K562 (cell line): ENCODE data around the gene MTREX. TPM values are rescaled to one million over a fixed set of nuclear protein-coding genes. Genes with fewer than 3 reads are reported as not detected.

Experiments used
- ATAC-seq: fragments of 200-7000 bp; cut with Tn5 transposase; 3 replicates; pipeline ENCODE4 v1.9.1; 2020; ENCODE audit warnings: moderate library complexity
- BruUV-seq: library from RNA; stranded (reverse); fragments of 400-500 nt; replicated peaks from 2 replicates; lab custom pipeline; 2021; lab: Mats Ljungman, UMichigan
- CTCF ChIA-PET: fragments of 300-600 bp; formaldehyde crosslinking; extraction: SDS; loops from one replicate; lab custom pipeline; 2021; ENCODE audit warnings: low intra/inter-chr PET ratio; lab: Yijun Ruan, JAX
- POLR2A ChIA-PET: fragments of 300-600, 350-650 bp; sonication (Branson Sonifier 250); formaldehyde crosslinking; extraction: SDS; loops from one replicate; lab custom pipeline; 2021; ENCODE audit warnings: antibody characterized with exemption, inconsistent platforms; lab: Yijun Ruan, JAX
- DNase-seq, 4 experiments: peaks; one replicate each; pipeline versions ENCODE4 v3.0.0 to v3.0.0-alpha.2; 2011 to 2018; ENCODE audit warnings: low spot score in 3 of 4, mixed read lengths in 3 of 4; ENCODE audit errors: extremely low read depth in 1 of 4
- FAIRE-seq: peaks from 2 replicates; lab custom pipeline; 2011; peaks lifted over from hg19 to GRCh38; lab: Jason Lieb, UNC
- H2AFZ ChIP-seq: 2 replicates; pipeline ENCODE4 v1.6.0; 2011; ENCODE audit warnings: low read depth, low read length, control low read depth, inconsistent platforms
- H3K27ac ChIP-seq: fragments of 200-600 bp; 3 replicates; pipeline ENCODE4 v1.8.0; 2011; ENCODE audit warnings: low read depth, mild to moderate bottlenecking, control low read depth, inconsistent platforms, low read length, moderate library complexity, mixed read lengths; ENCODE audit errors: extremely low read depth
- H3K27me3 ChIP-seq, 2 experiments: fragments of 300-600 bp in 1 of 2; 2 replicates in 1 of 2; 3 replicates in 1 of 2; pipeline versions ENCODE4 v1.6.0 to v1.8.0; 2011; ENCODE audit warnings: inconsistent platforms in 2 of 2, low read length in 2 of 2, mild to moderate bottlenecking in 1 of 2, mixed read lengths in 1 of 2, moderate library complexity in 1 of 2; ENCODE audit not compliant: control insufficient read depth in 2 of 2, insufficient read depth in 2 of 2
- H3K36me3 ChIP-seq: fragments of 300-600 bp; 3 replicates; pipeline ENCODE4 v1.8.0; 2011; ENCODE audit warnings: mild to moderate bottlenecking, low read length, inconsistent platforms; ENCODE audit not compliant: control insufficient read depth, insufficient read depth
- H3K4me1 ChIP-seq, 2 experiments: fragments of 200-600 bp in 1 of 2; replicated peaks in 1 of 2; 2 replicates in 1 of 2; 3 replicates in 1 of 2; pipeline versions ENCODE4 v1.5.1 to v1.8.0; 2011; ENCODE audit warnings: inconsistent platforms in 2 of 2, low read length in 2 of 2, mild to moderate bottlenecking in 1 of 2, mixed read lengths in 1 of 2, moderate library complexity in 1 of 2; ENCODE audit not compliant: control insufficient read depth in 2 of 2, insufficient read depth in 2 of 2
- H3K4me2 ChIP-seq: 2 replicates; pipeline ENCODE4 v1.6.1; 2011; ENCODE audit warnings: low read length, control low read depth, inconsistent platforms, mixed read lengths; ENCODE audit not compliant: insufficient read depth
- H3K4me3 ChIP-seq: fragments of 200-600 bp; sonication (generic), shearing (Covaris generic); 2 replicates; pipeline ENCODE4 v1.5.1; 2016; ENCODE audit warnings: control low read depth, inconsistent platforms
- H3K79me2 ChIP-seq: fragments of 200-600 bp; 3 replicates; pipeline ENCODE4 v1.8.0; 2011; ENCODE audit warnings: low read length, inconsistent platforms; ENCODE audit not compliant: control insufficient read depth, insufficient read depth
- H3K9ac ChIP-seq, 2 experiments: 2 replicates each; pipeline versions ENCODE4 v1.6.0 to v1.6.1; 2011; ENCODE audit warnings: low read depth in 2 of 2, low read length in 2 of 2, control low read depth in 1 of 2, inconsistent platforms in 1 of 2, mild to moderate bottlenecking in 1 of 2, mixed read lengths in 1 of 2; ENCODE audit not compliant: insufficient read depth in 1 of 2
- H3K9me1 ChIP-seq: one replicate; pipeline ENCODE4 v1.6.0; 2011; ENCODE audit warnings: inconsistent platforms, mild to moderate bottlenecking, low read length, moderate library complexity; ENCODE audit not compliant: control insufficient read depth, insufficient read depth
- H3K9me3 ChIP-seq: replicated peaks from 2 replicates; pipeline ENCODE4 v1.5.1; 2011; ENCODE audit warnings: low read depth, low read length, inconsistent platforms; ENCODE audit not compliant: control insufficient read depth, insufficient read depth
- H4K20me1 ChIP-seq: replicated peaks from 2 replicates; pipeline ENCODE4 v1.6.1; 2011; ENCODE audit warnings: low read length, inconsistent platforms, mixed read lengths; ENCODE audit not compliant: control insufficient read depth, insufficient read depth
- BCL6 ChIP-seq: fragments of 250-450 bp; sonication (Bioruptor Pico); IDR thresholded peaks from 2 replicates; pipeline ENCODE4 v1.4.0; 2020
- CHCHD3 ChIP-seq: fragments of 250-450 bp; sonication (Bioruptor Pico); IDR thresholded peaks from 2 replicates; pipeline ENCODE4 v2.1.2; 2022; ENCODE audit warnings: mild to moderate bottlenecking
- ETV5 ChIP-seq: sonication (generic); formaldehyde crosslinking; IDR thresholded peaks from 2 replicates; pipeline ENCODE4 v1.4.0; 2020; ENCODE audit warnings: low read depth, mild to moderate bottlenecking, missing genetic modification reagents
- FOXJ3 ChIP-seq: sonication (generic); formaldehyde crosslinking; IDR thresholded peaks from 2 replicates; pipeline ENCODE4 v1.4.0; 2020; ENCODE audit warnings: mild to moderate bottlenecking, missing genetic modification reagents
- TAF7 ChIP-seq: fragments of 450-650 bp; IDR thresholded peaks from 2 replicates; pipeline ENCODE4 v1.6.1; 2016; ENCODE audit warnings: missing genetic modification characterization, missing compliant biosample characterization
- TARDBP ChIP-seq: fragments of 450-650 bp; IDR thresholded peaks from 2 replicates; pipeline ENCODE4 v1.6.1; 2016
- TCF7L2 ChIP-seq: fragments of 150-350 bp; IDR thresholded peaks from 2 replicates; pipeline ENCODE4 v1.6.1; 2016; ENCODE audit warnings: low read depth, mild to moderate bottlenecking, low read length, moderate library complexity
- ZNF174 ChIP-seq: fragments of 250-450 bp; sonication (Bioruptor Pico); IDR thresholded peaks from 2 replicates; pipeline ENCODE4 v1.4.0; 2020; ENCODE audit warnings: mild to moderate bottlenecking
- WGBS: fragments of 100-300 bp; shearing (Covaris generic); methylation state at CpG from one replicate; pipeline ENCODE4 v1.1.6; 2016; ENCODE audit warnings: low coverage, mixed read lengths; ENCODE audit not compliant: insufficient coverage; ENCODE audit errors: missing lambda C conversion rate; 5-methylcytosine and 5-hydroxymethylcytosine counted together
- in situ Hi-C: fragments of 300-500 bp; cut with MboI; formaldehyde crosslinking; loops from 4 replicates; pipeline ENCODE4 v1.15.0; 2018; ENCODE audit warnings: inconsistent platforms, mixed read lengths
- intact Hi-C: fragments of 100-400 bp; cut with micrococcal nuclease; formaldehyde crosslinking; loops from 2 replicates; pipeline ENCODE4 v1.14.2; 2022
- polyA plus RNA-seq, 8 experiments: library from polyadenylated mRNA; depleted of rRNA in 4 of 8; stranded (reverse) in 5 of 8; unstranded in 3 of 8; fragments of >200 nt; fragmentation: Nextera tagmentation in 2 of 8; fragmentation: Illumina TruSeq in 1 of 8; extraction: Ambion mirVana in 2 of 8; extraction: Trizol in 1 of 8; gene quantifications; 2 replicates each; pipeline versions ENCODE4 v1.2.1 to v1.2.3, GENCODE V29; 2011 to 2014; ENCODE audit warnings: inconsistent platforms in 1 of 8, missing spikeins in 1 of 8
- total RNA-seq, 7 experiments: library from RNA; depleted of rRNA in 6 of 7; stranded (reverse); fragments of >200 nt in 6 of 7; fragmentation: Illumina TruSeq in 2 of 7; extraction: Trizol in 2 of 7; gene quantifications; 2 replicates each; pipeline versions ENCODE4 v1.2.1 to v1.2.3, GENCODE V29; 2011 to 2021; ENCODE audit warnings: low replicate concordance in 1 of 7
- TF ChIP-seq, protein P1 (sequence below): fragments of 450-650 bp; IDR thresholded peaks from 2 replicates; pipeline ENCODE4 v1.6.1; 2016
- TF ChIP-seq, protein P2 (sequence below): fragments of 200-400 bp; formaldehyde crosslinking; IDR thresholded peaks from 2 replicates; pipeline ENCODE4 v1.6.1; 2017; ENCODE audit warnings: mild to moderate bottlenecking, low read depth, low read length, moderate library complexity
- TF ChIP-seq, protein P3 (sequence below): sonication (generic); formaldehyde crosslinking; IDR thresholded peaks from 2 replicates; pipeline ENCODE4 v1.8.0; 2022; ENCODE audit warnings: mild to moderate bottlenecking, low read depth, missing genetic modification reagents
- TF ChIP-seq, protein P4 (sequence below): fragments of 450-650 bp; IDR thresholded peaks from 2 replicates; pipeline ENCODE4 v1.6.1; 2016; ENCODE audit warnings: antibody characterized with exemption
- TF ChIP-seq, protein P5 (sequence below): IDR thresholded peaks from 2 replicates; pipeline ENCODE4 v1.6.1; 2014; ENCODE audit warnings: antibody characterized with exemption

MTREX gene
- total and polyA plus RNA-seq, 9 of the 15 experiments (the other 6 are each of a cell fraction or from before 2014, with no cell fraction given) = 52.9 to 193 (median 150) TPM

DNA sequence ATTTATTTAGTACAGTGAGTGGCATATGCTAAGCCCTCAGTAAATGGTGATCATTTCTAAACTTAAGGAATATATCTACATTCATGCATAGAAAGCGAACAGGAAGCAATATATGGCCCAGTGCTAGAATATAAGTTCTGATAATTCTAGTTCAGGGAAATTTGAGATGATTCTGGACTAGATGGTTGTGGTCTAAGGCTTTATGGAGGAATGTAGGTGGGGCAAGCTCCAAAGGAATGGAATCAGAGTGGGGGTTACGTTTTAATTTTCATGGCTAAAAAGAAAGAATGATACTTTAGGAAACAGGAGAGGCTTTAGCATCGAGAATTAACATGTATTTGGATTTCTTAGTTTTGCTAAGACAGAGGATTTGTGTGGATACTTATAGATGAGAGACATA is 56.1 kb downstream of the MTREX start (continued):
- TF ChIP-seq, protein P1, sequence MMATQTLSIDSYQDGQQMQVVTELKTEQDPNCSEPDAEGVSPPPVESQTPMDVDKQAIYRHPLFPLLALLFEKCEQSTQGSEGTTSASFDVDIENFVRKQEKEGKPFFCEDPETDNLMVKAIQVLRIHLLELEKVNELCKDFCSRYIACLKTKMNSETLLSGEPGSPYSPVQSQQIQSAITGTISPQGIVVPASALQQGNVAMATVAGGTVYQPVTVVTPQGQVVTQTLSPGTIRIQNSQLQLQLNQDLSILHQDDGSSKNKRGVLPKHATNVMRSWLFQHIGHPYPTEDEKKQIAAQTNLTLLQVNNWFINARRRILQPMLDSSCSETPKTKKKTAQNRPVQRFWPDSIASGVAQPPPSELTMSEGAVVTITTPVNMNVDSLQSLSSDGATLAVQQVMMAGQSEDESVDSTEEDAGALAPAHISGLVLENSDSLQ = no peak
- TF ChIP-seq ETV5 (CRISPR knock-in tag) (no peak), TARDBP (no peak)
- TF ChIP-seq, protein P2, sequence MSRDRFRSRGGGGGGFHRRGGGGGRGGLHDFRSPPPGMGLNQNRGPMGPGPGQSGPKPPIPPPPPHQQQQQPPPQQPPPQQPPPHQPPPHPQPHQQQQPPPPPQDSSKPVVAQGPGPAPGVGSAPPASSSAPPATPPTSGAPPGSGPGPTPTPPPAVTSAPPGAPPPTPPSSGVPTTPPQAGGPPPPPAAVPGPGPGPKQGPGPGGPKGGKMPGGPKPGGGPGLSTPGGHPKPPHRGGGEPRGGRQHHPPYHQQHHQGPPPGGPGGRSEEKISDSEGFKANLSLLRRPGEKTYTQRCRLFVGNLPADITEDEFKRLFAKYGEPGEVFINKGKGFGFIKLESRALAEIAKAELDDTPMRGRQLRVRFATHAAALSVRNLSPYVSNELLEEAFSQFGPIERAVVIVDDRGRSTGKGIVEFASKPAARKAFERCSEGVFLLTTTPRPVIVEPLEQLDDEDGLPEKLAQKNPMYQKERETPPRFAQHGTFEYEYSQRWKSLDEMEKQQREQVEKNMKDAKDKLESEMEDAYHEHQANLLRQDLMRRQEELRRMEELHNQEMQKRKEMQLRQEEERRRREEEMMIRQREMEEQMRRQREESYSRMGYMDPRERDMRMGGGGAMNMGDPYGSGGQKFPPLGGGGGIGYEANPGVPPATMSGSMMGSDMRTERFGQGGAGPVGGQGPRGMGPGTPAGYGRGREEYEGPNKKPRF = no peak
- TF ChIP-seq, all 486 proteins: peak for 0

DNA sequence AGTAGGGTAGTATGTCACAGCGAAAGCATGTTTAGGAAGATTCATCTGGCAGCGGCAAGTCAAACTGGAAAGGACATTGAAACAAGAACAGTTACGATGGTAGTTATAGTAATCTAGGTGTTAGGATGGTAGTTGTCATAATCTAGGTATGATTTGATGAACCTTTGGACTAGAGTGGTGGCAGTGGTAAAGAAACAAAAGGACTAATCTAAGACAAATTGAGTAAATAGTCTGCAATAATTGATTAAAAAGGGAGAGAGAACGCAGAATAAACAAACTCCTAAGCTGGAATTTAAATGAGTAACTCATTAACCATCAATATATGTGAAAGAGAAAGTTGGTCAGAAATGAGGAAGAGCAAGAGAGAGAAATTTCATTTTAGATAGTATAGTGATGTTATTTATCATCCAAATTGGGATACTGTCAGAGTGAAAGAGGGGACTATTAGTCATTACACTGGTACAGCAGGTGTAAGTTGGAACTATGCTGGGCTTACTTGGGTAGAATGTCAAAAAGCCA is 56.8 kb downstream of the MTREX start:
- ChIA-PET POLR2A (no interaction called here), CTCF (no interaction called here)
- ATAC-seq = no peak
- H3K27me3 ChIP-seq = no peaks in the 10 kb centered on the region
- H3K9me3 ChIP-seq = no peaks in the 10 kb centered on the region
- intact Hi-C loops (no loop called here), in situ Hi-C loops (no loop called here)
- DNase-seq = no peak
- 92% methylated on average over 4 of the region's 4 CpGs for WGBS
- no peak overlapping the region for H3K4me3 ChIP-seq
- H3K79me2 ChIP-seq = peaks cover 6% of the 10 kb centered on the region; the same call in 1 of the 3 replicates
- no peak overlapping the region for H2AFZ ChIP-seq
- no peaks in the 10 kb centered on the region for H3K9me1 ChIP-seq
- H3K9ac ChIP-seq = no peak overlapping the region
- no peaks in the 10 kb centered on the region for H3K4me1 ChIP-seq
- FAIRE-seq = no peak
- no peak overlapping the region for H3K4me2 ChIP-seq
- no TSS peak for BruUV-seq
- H3K36me3 ChIP-seq = peaks cover 71% of the 10 kb centered on the region
- H4K20me1 ChIP-seq = no peaks in the 10 kb centered on the region
- H3K27ac ChIP-seq = no peak overlapping the region
- no peak for TF ChIP-seq ZNF174
- TF ChIP-seq CHCHD3 (CRISPR knock-in tag) = no peak
- no peak for TF ChIP-seq FOXJ3 (CRISPR knock-in tag)
- TF ChIP-seq, protein P3, sequence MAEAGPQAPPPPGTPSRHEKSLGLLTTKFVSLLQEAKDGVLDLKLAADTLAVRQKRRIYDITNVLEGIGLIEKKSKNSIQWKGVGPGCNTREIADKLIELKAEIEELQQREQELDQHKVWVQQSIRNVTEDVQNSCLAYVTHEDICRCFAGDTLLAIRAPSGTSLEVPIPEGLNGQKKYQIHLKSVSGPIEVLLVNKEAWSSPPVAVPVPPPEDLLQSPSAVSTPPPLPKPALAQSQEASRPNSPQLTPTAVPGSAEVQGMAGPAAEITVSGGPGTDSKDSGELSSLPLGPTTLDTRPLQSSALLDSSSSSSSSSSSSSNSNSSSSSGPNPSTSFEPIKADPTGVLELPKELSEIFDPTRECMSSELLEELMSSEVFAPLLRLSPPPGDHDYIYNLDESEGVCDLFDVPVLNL = no peak
- no peak for TF ChIP-seq TCF7L2
- TF ChIP-seq, protein P4, sequence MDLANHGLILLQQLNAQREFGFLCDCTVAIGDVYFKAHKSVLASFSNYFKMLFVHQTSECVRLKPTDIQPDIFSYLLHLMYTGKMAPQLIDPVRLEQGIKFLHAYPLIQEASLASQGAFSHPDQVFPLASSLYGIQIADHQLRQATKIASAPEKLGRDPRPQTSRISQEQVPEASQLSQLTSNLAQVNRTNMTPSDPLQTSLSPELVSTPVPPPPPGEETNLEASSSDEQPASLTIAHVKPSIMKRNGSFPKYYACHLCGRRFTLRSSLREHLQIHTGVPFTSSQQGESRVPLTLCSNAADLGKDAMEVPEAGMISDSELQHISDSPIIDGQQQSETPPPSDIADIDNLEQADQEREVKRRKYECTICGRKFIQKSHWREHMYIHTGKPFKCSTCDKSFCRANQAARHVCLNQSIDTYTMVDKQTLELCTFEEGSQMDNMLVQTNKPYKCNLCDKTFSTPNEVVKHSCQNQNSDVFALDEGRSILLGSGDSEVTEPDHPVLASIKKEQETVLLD = no peak
- no peak for TF ChIP-seq BCL6 (CRISPR knock-in tag)
- TF ChIP-seq, protein P5, sequence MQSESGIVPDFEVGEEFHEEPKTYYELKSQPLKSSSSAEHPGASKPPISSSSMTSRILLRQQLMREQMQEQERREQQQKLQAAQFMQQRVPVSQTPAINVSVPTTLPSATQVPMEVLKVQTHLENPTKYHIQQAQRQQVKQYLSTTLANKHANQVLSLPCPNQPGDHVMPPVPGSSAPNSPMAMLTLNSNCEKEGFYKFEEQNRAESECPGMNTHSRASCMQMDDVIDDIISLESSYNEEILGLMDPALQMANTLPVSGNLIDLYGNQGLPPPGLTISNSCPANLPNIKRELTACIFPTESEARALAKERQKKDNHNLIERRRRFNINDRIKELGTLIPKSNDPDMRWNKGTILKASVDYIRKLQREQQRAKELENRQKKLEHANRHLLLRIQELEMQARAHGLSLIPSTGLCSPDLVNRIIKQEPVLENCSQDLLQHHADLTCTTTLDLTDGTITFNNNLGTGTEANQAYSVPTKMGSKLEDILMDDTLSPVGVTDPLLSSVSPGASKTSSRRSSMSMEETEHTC = no peak
- no peak for TF ChIP-seq TAF7
